ENCODE results near the gene KBTBD13. TPM values are rescaled to one million over a fixed set of nuclear protein-coding genes. Genes with fewer than 3 reads are reported as not detected.

Gene KBTBD13
- total RNA-seq, 1 experiment from 2014 or later = not detected

DNA sequence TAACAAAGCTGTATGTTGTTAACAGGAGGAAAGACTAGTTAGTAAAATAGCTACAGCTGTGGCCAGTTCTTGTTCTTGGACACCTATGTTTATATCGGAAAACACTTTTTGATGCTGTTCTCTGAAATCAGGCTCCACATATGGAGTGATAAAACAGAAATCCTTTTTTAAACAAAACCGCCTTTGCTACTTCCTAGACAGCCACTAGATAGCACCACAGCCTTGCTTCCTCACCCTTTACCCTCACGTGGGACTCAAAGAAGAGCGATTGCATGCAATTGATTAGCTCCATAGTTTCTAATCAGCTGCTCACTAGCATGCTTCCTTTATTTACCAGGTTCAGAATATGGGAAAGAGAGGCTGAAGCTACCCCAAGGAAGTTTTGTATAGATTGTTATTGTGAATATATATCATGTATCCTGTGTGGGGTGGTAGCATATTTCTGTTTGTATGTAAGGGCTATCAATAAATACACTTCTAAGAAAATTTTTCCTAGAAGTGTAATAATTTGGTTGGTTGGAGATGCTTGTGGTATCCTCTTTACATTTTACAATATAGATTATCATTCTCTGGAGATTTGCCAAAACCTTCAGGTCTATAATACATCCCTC, 42.8 kb upstream of the KBTBD13 start:
- CTCF ChIA-PET = interaction anchor here (0.5 to 1.7 kb wide), 26 partner anchors 9 to 768 kb away, joined by 3 to 13 read pairs (median 3); no protein-coding TSS in a partner anchor
- intact Hi-C loops (cut with micrococcal nuclease) = loop anchor here (1.0 to 5.0 kb wide), 6 partner anchors 50 to 301 kb away; partner anchors contain the start of genes CLPX and RNU5A-1
- POLR2A ChIA-PET = interaction anchor here (0.7 to 2.3 kb wide), 5 partner anchors 9 to 264 kb away, joined by 3 to 12 read pairs (median 3); partner anchors contain the start of gene SPG21
- BruUV-seq (replicated peaks) = no TSS peak
- Mint-ChIP-seq H3K9me3 (ENCODE audit: unreplicated experiment) (no peaks in the 10 kb centered on the region), H3K27ac (ENCODE audit: low read depth, unreplicated experiment) (no peak overlapping the region), H3K4me3 (ENCODE audit: unreplicated experiment) (no peak overlapping the region), H3K4me1 (ENCODE audit: insufficient read depth, unreplicated experiment) (no peaks in the 10 kb centered on the region), H3K36me3 (ENCODE audit: insufficient read depth, unreplicated experiment) (no peaks in the 10 kb centered on the region), H3K27me3 (ENCODE audit: insufficient read depth, unreplicated experiment) (no peaks in the 10 kb centered on the region)
- DNase-seq (ENCODE audit: unreplicated experiment) = peak; percentile 49
- TF ChIP-seq, protein P1, sequence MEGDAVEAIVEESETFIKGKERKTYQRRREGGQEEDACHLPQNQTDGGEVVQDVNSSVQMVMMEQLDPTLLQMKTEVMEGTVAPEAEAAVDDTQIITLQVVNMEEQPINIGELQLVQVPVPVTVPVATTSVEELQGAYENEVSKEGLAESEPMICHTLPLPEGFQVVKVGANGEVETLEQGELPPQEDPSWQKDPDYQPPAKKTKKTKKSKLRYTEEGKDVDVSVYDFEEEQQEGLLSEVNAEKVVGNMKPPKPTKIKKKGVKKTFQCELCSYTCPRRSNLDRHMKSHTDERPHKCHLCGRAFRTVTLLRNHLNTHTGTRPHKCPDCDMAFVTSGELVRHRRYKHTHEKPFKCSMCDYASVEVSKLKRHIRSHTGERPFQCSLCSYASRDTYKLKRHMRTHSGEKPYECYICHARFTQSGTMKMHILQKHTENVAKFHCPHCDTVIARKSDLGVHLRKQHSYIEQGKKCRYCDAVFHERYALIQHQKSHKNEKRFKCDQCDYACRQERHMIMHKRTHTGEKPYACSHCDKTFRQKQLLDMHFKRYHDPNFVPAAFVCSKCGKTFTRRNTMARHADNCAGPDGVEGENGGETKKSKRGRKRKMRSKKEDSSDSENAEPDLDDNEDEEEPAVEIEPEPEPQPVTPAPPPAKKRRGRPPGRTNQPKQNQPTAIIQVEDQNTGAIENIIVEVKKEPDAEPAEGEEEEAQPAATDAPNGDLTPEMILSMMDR (IDR thresholded peaks at IDR 0.05; ENCODE audit: unreplicated experiment) = peak; percentile 64

DNA sequence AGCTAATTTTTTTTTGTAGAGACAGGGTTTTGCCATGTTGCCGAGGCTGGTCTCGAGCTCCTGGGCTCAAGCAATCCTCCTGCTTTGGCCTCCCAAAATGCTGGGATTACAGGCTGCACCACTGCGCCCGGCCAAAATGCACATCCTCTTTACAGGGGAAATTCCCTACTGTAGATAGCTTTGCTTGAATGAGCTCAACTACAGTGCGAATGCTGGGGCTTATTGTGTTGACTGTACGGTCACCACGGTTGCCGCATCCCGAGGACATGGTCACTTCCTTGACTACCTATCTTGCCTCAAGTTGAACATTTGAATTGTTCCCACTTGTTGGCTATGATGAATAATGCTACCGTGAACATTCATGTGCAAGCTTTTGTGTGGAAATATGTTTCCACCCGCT, 41.8 kb upstream of the KBTBD13 start:
- Mint-ChIP-seq H3K27ac (ENCODE audit: low read depth, unreplicated experiment) (no peak overlapping the region), H3K9me3 (ENCODE audit: unreplicated experiment) (no peaks in the 10 kb centered on the region), H3K36me3 (ENCODE audit: insufficient read depth, unreplicated experiment) (no peaks in the 10 kb centered on the region), H3K4me3 (ENCODE audit: unreplicated experiment) (no peak overlapping the region), H3K4me1 (ENCODE audit: insufficient read depth, unreplicated experiment) (no peaks in the 10 kb centered on the region), H3K27me3 (ENCODE audit: insufficient read depth, unreplicated experiment) (no peaks in the 10 kb centered on the region)
- BruUV-seq (replicated peaks) = no TSS peak
- intact Hi-C loops (cut with micrococcal nuclease) = loop anchor here (5.0 kb wide), 1 partner anchor 302 kb away; no protein-coding TSS in a partner anchor
- POLR2A ChIA-PET = interaction anchor here (2.3 kb wide), 1 partner anchor 8 kb away, joined by 12 read pairs; no protein-coding TSS in a partner anchor
- TF ChIP-seq, protein P1 (IDR thresholded peaks at IDR 0.05; ENCODE audit: unreplicated experiment) = no peak
- DNase-seq (ENCODE audit: unreplicated experiment) = no peak
- CTCF ChIA-PET = interaction anchor here (0.6 to 1.7 kb wide), 8 partner anchors 50 to 286 kb away, joined by 3 to 13 read pairs (median 5); no protein-coding TSS in a partner anchor

DNA sequence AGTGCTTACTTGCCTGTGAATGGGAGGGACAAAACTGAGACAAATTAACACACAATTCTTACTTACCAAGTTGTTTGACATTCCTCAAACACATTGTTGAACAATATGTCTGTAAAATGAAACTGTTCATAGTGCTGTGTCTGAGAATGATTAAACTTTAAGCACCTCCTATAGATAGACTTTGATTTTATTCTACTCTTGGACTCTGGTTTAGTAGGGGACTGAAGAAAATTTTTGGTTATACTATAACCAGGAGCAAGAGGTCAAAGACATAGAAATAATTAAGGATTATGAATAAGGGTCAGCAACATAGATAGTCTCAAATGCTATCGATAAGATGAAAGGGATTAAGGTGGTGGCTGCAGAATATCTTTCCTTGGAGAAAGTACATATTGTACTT, 39.2 kb upstream of the KBTBD13 start:
- CTCF ChIA-PET = no interaction called here
- TF ChIP-seq, protein P1 (IDR thresholded peaks at IDR 0.05; ENCODE audit: unreplicated experiment) = no peak
- Mint-ChIP-seq H3K27ac (ENCODE audit: low read depth, unreplicated experiment) (no peak overlapping the region), H3K27me3 (ENCODE audit: insufficient read depth, unreplicated experiment) (no peaks in the 10 kb centered on the region), H3K4me3 (ENCODE audit: unreplicated experiment) (no peak overlapping the region), H3K4me1 (ENCODE audit: insufficient read depth, unreplicated experiment) (no peaks in the 10 kb centered on the region), H3K9me3 (ENCODE audit: unreplicated experiment) (no peaks in the 10 kb centered on the region), H3K36me3 (ENCODE audit: insufficient read depth, unreplicated experiment) (no peaks in the 10 kb centered on the region)
- no peak for DNase-seq (ENCODE audit: unreplicated experiment)
- no TSS peak for BruUV-seq (replicated peaks)
- intact Hi-C loops (cut with micrococcal nuclease) = no loop called here
- POLR2A ChIA-PET = no interaction called here

DNA sequence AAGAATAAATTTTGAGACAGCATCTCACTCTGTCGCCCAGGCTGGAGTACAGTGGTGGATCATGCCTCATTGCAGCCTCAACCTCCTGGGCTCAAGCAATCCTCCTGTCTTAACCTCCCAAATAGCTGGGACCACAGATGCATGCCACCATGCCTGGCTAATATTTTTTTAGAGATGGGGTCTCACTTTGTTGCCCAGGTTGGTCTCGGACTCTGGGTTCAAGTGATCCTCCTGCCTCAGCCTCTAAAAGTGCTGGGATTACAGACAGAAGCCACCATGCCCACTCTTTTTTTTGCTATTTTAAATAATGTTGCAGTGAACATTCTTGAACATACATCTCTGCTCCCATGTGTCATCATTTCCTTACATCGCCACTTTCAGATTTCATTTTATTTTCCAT, 38.1 kb upstream of the KBTBD13 start:
- POLR2A ChIA-PET = no interaction called here
- Mint-ChIP-seq H3K27me3 (ENCODE audit: insufficient read depth, unreplicated experiment) (no peaks in the 10 kb centered on the region), H3K36me3 (ENCODE audit: insufficient read depth, unreplicated experiment) (no peaks in the 10 kb centered on the region), H3K27ac (ENCODE audit: low read depth, unreplicated experiment) (no peak overlapping the region), H3K4me3 (ENCODE audit: unreplicated experiment) (no peak overlapping the region), H3K4me1 (ENCODE audit: insufficient read depth, unreplicated experiment) (peaks cover 5% of the 10 kb centered on the region), H3K9me3 (ENCODE audit: unreplicated experiment) (no peaks in the 10 kb centered on the region)
- TF ChIP-seq, protein P1 (IDR thresholded peaks at IDR 0.05; ENCODE audit: unreplicated experiment) = no peak
- no TSS peak for BruUV-seq (replicated peaks)
- intact Hi-C loops (cut with micrococcal nuclease) = no loop called here
- CTCF ChIA-PET = no interaction called here
- DNase-seq (ENCODE audit: unreplicated experiment) = no peak
